Suppressor macrophage treated with lipopolysaccharide for 1 hour (primary cell): Measurements from ENCODE around the gene EPAS1.
A peak's percentile ranks its signal among the peaks of the same experiment; 100 is the strongest.

ENCODE experiments used
- DNase-seq, 3 donors: peaks; one replicate each; pipeline ENCODE4 v3.0.0-alpha.2; 2020 to 2022

The EPAS1 gene

DNA sequence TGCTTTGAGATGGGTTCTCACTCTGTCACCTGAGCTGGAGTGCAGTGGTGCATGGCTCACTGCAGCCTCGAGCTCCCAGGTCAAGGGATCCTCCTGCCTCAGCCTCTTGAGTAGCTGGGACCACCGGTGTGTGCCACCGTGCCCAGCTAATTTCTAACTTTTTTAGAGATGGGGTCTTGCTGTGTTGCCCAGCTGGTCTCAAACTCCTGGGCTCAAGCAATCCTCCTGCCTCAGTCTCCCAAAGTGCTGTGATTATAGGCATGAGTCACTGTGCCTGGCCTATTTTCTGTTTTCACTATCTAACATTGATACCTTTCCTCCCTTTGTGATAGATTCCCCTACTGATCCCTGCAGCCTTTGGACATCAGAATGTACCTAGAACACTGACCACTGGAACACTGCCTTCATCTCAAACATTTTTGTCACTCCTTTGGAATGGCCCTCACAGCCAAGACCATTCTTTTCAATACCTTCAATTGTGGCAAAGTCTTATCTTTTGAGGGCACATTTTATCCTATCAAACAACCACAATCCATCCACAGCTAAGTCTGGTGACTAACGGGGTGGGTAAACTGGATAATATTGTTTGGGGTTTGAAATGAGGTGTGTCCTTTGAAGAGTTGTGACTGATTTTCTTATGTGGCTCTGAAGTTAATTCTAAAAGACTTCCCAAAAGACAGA is 43.7 kb downstream of the EPAS1 start:
- no peak for DNase-seq

DNA sequence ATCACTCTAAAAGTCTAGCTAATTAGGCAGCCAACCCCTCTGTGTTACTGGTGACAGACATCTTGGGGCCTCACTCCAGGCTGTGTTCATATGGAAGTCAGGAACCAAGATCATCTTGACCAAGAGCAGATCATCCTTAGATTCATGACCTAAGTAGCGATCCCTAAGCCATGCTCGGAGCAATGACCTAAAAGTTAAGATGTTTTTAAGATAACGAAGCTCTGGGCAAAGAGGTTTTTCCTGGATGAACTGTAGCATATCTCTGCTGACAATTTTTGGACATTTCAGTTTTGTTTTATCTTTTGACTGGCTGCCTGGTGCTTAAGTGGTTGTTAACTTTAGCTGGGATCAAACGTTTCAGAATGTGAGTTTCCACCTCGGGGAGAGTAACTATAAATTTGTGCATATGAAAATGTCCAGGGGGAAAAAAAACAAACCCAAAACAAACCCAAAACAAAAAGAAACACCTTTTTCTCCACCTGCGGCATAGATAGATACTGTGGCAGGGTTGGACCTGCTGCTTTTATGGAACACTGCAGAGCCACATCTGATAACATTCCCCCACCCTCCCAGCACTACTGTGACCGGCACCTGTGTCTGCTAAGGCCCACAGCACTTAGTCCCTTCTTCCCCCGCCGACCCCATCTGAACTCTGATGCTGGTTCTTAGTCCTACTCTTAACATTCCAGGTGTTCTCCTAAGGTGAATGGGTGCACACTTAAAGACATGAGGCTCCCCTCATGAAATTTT is 45.5 kb downstream of the EPAS1 start:
- DNase-seq, result no peak

DNA sequence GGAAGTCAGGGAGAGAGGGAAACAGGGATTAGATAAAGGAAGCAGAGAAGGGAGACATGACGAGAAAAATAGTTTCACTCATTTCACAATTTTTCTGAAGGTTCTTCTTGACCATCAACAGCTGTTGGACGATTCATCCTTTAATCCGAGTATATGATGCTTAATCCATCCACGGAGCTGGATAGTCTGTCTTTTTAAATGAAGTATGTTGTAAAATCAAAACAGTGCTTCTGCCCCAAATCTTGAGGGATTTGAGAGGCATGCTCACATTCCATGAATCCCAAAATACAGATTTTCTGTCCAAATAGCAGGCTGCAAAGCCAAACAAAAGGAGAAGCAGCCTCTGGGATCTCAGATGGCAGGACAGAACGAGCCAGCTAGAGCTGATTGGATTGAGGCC is 47.5 kb downstream of the EPAS1 start:
- DNase-seq, result no peak

DNA sequence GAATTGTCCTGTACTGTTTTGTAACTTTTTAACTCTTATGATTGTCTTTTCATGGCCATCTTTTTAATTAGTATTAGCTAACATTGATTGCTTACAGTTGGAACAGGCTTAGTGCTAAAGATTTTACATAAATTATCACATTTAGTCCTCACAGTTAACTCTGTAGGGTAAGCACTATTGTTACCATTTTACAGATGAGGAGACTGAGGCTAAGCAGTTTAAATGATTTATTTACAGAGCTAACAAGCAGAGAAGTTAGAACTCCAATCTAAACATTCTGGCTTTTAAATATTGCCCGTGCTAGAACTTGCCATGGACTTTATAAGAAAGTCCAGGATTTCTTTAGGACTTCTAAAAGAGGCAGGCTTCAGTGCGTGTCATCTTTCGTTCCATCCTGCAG is 48.6 kb downstream of the EPAS1 start:
- DNase-seq, result no peak

DNA sequence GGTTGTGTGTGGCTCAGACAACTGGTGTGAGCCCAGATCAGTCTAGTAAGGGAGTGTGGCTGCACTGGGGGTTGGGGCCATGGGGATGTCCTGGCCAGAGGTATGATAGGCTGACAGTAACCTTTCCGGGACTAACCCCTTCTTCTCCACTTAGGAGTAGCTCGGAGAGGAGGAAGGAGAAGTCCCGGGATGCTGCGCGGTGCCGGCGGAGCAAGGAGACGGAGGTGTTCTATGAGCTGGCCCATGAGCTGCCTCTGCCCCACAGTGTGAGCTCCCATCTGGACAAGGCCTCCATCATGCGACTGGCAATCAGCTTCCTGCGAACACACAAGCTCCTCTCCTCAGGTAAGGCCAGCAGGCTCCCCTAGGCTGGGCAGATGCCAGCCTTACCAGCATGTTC is 49.5 kb downstream of the EPAS1 start:
- DNase-seq, result no peak

DNA sequence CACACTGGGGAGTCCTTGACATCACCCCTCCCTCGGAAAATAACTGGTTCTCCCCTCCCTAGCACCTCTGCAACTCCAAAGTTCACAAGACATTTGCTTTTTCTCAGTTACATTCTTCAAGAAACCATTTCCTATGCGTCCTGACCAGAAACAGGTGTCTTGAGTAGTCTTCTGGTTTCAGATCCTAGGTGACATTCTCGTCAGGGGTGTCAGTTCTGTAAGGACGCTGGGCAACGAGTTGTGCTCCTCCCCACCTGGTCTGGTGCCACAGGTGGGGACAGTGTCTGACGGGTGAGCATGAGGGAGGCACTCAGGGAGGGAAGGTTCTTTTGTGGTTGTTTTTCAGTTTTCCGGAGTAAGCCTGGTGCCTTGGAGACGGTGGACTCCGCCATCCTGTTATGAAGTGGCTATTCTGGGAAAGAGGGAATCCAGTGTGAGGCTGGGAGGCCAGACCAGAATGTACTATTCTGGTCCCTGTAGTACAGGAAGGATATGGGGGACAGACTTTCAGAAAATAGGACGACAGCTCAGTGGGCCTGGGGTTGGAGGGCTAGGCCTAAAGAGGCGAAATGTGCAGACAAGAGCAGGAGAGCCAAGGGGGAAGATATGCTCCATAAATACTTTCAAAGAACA is 50.6 kb downstream of the EPAS1 start:
- DNase-seq, result no peak

DNA sequence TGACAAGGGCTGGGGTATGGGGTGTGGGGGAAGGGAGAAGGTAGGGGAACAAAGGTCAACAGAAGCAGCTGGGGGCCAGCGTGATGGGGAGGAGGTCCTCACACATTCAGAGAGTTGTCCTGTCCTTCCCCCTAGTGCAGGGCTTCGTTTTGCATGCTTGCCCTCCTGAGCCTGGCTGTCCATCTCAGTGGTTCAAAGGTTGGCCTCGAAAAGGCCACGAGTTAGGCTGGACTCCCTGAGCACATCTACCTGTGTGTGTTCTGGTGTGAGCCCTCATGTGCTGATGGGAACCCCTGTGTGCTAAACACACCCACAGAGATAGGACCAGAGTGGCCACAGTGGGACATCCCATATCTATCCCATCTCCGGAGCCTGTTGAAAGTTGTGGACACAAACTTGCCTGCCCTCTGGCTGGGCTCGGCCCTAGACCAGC is 51.9 kb downstream of the EPAS1 start:
- DNase-seq, result no peak

DNA sequence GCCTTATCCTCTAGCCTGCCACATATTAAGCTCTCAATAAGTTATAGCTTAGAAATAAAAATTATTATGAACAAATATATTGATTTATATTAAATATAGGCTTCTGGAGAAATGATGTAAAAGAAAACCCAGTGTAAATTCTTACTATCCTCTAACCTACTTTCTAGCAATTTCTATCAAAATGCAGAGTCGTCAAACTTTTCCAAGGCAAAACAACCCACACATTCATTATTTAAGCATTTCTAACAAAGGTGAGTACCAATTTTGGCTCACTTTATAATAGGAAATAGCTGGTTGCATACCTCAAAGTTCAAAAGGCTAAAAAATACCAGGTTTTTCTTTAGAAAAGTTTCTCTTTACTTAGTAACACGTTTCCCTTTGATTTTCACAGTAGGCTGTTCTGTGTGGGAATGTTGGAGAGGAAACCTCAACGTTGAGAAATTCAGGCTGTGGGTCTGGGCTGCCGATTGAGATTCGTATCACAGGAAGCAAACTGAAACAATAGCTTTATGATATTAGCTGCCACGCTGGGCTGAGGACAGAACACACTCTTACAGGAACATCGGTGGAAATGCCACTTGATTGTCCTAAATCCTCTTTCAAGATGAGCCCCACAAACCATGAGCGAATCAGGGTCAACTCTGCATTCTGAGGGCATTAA is 53.0 kb downstream of the EPAS1 start:
- peak in 2 of 3 donors; percentile 22 to 30 for DNase-seq

DNA sequence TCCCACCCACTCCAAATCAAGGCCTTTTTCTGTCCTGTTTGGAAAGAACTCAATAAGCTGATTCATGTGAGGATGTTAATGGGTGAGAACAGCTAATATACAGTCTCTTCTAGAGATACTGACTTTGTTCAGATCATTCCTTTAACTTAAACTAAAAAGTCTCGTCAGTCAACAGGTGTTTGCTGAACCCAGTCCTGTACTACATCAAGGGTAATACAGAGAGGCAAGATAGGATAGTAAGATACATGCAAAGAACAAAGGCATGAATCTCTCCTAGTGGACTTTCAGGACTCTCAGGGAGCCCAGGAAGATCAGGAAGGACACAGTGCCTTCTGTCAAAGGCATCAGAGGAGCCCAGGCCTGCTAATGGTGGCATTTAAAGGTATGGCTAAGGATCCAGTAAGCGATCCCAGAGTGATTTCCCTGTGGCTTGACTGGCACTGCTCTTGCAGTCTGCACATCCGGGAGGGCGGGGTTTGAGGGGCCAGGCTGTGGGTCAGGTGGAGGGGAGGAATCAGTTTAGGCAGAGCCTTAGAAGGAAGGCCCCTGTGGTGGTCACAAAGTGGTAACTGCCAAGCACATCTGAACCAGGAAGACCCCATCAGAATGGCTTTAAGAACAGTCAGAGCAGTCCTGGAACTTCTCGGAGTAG is 54.0 kb downstream of the EPAS1 start:
- DNase-seq, result peak in 1 of 3 donors; percentile 15

DNA sequence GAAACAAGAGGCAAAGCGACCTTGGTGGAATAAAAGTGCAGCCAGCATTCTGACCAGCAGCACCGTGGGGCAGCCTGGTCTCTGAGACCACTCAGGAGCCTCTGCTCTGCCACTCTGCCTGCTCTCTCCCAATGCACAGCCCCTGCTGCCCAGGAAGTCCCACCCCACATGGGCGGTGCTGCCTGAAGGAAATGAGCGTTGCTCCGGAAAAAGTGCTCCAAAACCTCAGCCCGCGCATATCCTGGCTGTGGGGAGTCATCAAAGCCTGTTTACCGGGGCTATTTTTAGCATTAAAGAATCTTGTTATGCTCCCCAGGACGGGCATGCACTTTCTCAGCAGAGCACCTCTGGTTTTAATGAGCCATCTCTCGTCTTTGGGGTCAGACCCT is 54.5 kb downstream of the EPAS1 start:
- no peak for DNase-seq

DNA sequence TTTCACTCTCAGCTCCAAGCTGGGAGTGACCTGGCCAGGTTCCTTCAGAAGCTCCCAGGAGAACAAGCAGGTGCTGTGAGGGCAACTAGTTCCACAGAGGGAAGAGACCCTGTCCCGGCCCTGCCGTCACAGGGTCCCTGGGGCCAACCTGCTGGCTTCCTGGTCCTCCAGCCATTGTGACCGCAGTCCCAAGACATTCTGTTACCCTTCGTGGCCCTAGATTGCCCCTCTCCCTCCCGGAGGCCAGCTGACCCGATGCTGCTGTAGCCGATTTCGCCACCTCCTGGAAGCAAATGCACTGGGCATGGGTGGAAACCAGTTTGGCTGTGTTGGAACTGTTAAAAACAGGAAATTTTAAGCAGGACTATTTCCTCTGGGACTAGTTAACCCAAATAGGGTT is 55.4 kb downstream of the EPAS1 start:
- no peak for DNase-seq

DNA sequence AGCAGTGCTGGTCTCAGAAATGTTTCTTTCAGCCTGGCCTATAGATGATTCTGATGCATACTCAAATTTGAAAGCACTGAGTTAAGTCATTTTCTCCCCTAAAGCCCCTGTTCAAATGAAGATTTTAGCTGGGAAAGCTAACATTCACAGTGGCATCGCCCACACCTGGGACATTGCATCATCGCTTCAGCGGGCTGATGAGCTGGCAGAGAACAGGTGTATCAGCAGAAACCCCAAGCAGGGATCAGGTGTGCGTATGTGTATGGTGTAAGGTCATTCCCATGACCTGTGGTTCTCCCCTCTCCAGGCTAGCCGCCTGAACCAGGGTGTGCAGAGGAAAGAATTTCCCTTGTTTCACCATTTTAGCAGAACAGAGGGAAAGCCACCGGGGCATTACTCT is 56.3 kb downstream of the EPAS1 start:
- DNase-seq, result no peak

DNA sequence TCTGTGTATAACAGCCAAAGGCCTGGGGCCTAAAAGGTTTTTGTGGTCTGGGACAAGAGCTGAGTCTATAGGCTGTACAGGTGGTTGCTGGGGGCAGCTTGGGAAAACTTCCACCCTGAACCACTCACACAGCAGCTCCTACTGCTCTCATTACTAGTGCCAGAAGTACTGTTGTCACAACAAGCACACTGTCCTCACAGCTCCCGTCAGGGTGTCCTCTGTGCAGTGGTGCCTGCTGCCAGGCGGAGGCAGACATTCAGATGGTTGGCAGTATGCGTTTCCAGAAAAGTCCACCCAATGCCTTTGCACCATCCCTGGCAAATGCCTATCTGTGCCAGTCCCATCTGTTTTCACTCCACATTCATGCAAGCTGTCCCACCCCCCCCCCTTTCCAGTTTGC is 58.5 kb downstream of the EPAS1 start:
- DNase-seq, result no peak

DNA sequence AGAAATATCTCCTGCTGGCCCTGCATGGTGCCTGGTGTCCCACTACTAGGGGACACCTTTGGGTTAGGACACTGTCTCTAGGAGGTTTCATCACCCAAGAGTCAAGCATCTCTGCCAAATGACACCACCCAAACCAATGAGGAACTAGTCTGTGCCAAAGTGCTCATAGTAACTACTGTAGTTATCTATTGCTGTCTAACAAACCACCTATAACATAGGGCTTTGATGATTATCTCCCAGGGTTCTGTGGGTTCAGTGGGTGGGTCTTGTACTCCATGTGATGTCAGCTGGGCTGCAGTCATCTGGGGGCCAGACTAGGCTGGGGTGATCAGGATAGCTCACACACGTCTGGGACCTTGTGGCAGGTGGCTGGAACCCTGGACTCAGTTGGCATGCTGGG is 59.8 kb downstream of the EPAS1 start:
- no peak for DNase-seq

DNA sequence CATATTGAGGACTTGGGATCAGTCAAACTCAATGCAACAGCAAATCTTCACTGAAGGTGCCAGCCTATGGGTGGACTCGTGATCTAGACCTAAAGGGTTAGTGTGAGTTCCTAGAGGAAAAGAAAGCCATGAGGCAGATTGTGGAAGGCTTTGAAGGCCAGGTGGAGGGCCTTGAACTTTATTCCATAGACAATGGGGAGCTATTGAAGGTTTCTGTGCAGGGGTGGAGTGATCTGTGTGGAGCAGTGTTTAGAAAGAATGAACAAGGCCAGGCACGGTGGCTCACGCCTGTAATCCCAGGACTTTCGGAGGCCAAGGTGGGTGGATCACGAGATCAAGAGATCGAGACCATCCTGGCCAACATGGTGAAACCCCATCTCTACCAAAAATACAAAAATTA is 61.5 kb downstream of the EPAS1 start:
- DNase-seq, result no peak

DNA sequence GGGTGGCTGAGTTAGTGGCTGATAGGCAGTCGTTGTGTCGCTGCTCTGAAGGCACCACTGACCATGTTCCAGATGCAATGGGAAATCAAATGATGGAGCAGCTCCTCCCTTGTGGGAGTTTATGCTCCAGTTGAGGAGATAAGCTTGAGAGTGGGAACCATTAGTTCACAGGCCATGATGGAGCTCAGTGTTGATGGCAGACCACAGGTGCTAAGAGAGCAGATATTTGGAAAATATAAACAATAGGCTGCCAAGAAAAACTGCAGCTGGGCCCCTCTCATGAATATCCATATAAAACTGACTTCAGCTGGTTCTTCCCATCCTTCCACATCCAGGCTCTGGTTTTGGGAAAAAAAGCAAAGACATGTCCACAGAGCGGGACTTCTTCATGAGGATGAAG is 63.1 kb downstream of the EPAS1 start:
- DNase-seq, result no peak

DNA sequence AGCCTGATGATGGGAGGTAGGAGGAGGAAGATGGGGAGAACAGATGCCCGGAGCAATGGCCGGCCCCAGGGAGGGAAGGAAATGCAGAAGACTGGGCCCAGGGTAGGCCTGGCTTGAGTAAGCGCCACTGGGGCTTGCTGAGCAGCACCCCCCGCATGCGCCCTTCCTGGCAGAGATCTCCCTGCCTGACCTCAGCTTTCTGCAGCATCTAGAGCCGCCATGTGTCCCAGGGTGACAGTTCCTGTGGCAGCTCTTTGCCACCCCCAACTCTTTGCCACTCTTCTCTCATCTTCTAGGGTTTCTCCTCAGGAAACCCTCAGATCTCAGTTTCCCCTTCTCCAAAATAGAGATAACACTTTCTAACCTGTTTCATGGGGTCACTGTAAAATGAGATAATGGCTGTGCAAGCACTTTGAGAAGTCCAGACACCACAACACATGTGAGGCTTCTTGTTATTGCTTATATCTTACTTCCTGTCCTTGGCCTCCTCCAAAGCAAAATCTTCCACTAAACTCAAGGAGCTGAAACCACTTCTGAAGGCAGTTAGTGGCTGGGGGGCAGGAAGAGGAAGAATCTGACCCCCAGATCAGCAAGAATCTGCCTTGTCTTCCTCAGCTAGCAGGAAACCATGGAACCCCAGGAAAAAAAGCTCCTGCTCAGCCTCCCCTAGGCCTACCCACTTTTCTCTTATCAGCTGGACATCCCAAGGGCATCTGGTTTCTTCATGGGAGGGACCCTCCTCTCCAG is 64.9 kb downstream of the EPAS1 start:
- DNase-seq, result no peak

DNA sequence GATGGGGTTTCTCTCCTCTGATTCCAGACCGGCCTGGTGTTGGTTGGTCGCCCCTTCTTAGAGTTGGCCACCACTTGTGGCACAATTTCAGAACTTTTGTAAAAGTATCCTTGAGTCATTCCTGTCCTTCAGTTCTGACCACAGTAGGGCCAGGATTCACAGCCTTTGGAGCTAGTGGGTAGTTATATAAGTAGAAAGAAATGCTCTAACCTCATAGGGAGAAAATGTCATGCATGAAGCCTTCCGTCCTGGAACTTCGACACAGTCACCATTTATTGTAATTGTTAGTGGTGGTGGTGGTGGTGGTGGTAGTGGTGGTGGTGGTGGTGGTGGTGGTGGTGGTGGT is 65.4 kb downstream of the EPAS1 start:
- DNase-seq, result no peak

DNA sequence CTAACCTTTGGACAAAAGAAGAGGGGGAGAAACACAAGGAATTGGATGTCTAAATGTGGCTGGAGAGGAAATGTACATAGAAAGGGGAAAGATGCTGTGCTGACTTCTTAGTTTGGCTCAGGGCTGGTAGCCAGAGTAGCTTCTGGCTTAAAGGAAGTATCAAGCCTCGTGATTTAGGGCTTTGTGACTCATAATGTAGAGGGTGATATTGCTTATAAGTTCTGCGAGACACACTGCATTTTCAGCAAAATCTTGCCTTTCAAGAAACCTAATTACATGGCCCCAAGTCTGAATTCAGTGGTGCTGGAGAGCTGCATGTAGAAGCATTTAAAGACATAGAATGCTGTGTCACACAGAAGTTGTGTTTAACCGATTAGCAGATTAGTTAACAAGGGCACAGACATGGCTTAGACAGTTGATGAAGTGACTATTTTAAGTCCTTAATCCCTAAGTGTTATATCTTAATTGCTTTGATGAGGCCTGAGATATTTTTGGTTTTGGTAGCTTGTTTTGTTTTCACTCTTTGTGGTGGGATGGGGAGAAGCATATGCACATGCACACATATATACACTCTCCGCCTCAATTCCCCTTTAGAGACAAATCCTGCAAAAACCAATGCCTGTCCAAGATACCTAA is 66.4 kb downstream of the EPAS1 start:
- peak; percentile 75 to 88 (median 86) for DNase-seq

DNA sequence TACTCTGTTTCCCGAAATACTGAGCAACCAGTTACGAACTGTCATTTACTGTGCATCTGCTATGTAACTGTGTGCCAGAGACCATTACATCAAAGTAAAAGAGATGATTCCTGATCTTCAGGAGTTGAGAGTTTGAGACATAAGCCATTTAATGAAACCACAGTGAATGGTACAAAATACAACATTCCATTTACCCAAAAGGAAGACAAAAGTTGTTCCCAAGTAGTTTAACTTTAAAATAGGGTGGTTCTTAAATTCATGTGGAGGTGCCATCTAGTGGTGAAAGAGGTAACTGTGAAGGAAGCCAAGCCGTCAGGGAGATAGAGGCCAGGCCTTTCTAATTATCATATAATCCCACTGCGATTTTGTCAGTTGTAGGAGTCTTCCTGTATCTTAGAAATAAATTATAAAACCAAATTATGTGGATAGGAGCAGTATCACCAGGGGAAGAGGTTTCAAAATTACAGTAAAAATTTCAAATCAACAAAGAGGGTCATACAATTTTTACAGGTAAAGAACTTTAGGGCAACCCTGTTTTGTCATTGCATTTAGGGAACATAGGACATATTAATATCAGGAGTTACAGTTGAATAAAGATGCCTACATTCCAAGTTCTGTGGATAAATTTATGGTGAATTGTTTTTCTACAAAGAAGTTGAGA is 67.7 kb downstream of the EPAS1 start:
- DNase-seq, result peak; percentile 72 to 80 (median 76)

DNA sequence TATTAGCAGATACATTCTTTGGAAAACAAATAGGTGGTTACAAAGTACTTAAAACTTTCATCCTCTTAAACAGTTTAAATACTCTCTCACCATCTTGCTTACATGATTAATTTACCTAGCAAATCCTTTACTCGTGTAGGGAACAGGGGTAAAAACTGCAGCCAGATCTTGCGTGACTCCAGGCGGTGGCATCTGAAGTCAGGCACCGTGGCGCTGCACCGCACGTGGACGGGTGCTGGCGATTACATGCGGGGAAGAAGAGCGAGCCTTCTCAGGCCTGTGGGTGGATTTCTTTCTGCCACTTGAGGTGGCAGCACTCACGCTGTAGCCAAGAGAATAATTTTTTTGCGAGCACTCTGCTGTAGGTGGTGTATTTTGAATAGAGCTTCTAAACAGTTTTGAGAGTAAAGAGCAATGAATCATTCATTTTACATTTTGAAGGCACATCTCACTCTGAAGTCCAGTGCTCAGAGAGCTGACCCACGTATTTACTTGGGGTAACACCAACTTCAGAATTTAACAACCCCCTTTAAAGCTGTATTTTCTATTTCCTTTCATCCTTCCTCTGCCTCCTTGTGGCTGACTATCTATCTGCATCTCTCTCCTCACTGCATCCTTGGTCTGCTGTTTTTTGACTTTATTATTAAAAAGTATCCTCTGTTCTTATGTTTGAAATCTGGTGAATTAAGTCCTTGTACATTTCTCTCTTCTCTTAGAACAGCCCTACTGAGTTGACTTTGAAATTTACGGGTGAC is 68.9 kb downstream of the EPAS1 start:
- DNase-seq, result no peak
